Panc1 (cell line): Measurements from ENCODE around the gene KPNA2. TPM values are rescaled to one million over a fixed set of nuclear protein-coding genes. Genes with fewer than 3 reads are reported as not detected.

Experiments used
- ATAC-seq: fragments of 200-7000 bp; cut with Tn5 transposase; 2 replicates; pipeline ENCODE4 v1.9.1; 2020; ENCODE audit warnings: mild to moderate bottlenecking, moderate library complexity
- BruUV-seq: library from RNA; stranded (reverse); fragments of 400-500 nt; replicated peaks from 2 replicates; lab custom pipeline; 2021; lab: Mats Ljungman, UMichigan
- CTCF ChIA-PET: fragments of 300-600 bp; sonication (Branson Sonifier 250); formaldehyde crosslinking; loops from one replicate; lab custom pipeline; 2022; ENCODE audit warnings: antibody characterized with exemption; lab: Charles Lee
- POLR2A ChIA-PET: fragments of 300-600 bp; sonication (Branson Sonifier 250); formaldehyde crosslinking; loops from one replicate; lab custom pipeline; 2022; ENCODE audit warnings: antibody characterized with exemption; lab: Charles Lee
- DNase-seq: peaks from one replicate; pipeline ENCODE4 v3.0.0-alpha.2; 2010; ENCODE audit warnings: low read depth, low spot score
- H3K27ac ChIP-seq: 2 replicates; pipeline ENCODE4 v1.5.1; 2011; ENCODE audit warnings: mild to moderate bottlenecking, low read length, inconsistent platforms
- H3K27me3 ChIP-seq: fragments of 200-500 bp; sonication (Bioruptor generic); 2 replicates; pipeline ENCODE4 v1.6.0; 2014; ENCODE audit warnings: low read length, inconsistent platforms; ENCODE audit not compliant: control insufficient read depth, insufficient read depth
- H3K36me3 ChIP-seq: fragments of 200-500 bp; sonication (Bioruptor generic); 2 replicates; pipeline ENCODE4 v1.5.1; 2014; ENCODE audit warnings: inconsistent platforms, mild to moderate bottlenecking, low read length, moderate library complexity; ENCODE audit not compliant: control insufficient read depth, insufficient read depth
- H3K4me1 ChIP-seq: 2 replicates; pipeline ENCODE4 v1.5.1; 2011; ENCODE audit warnings: inconsistent platforms, mild to moderate bottlenecking, low read length, moderate library complexity; ENCODE audit not compliant: control insufficient read depth, insufficient read depth
- H3K4me3 ChIP-seq, 2 experiments: 2 replicates each; pipeline ENCODE4 v1.5.1; 2011 to 2012; ENCODE audit warnings: low read depth in 2 of 2, low read length in 2 of 2, mild to moderate bottlenecking in 2 of 2, inconsistent platforms in 1 of 2, moderate library complexity in 1 of 2
- H3K9me3 ChIP-seq: fragments of 200-500 bp; sonication (Bioruptor generic); 2 replicates; pipeline ENCODE4 v1.5.1; 2014; ENCODE audit warnings: low read depth, mild to moderate bottlenecking, inconsistent platforms, low read length, moderate library complexity; ENCODE audit not compliant: control insufficient read depth, insufficient read depth
- POLR2AphosphoS5 ChIP-seq: IDR thresholded peaks from 2 replicates; pipeline ENCODE4 v1.6.1; 2012; ENCODE audit warnings: mild to moderate bottlenecking, low read depth, low read length, moderate library complexity
- SIN3A ChIP-seq: IDR thresholded peaks from 2 replicates; pipeline ENCODE4 v1.6.1; 2012; ENCODE audit warnings: low read depth, mild to moderate bottlenecking, low read length, moderate library complexity, borderline replicate concordance; ENCODE audit not compliant: insufficient read depth
- TCF7L2 ChIP-seq: IDR thresholded peaks from 2 replicates; pipeline ENCODE4 v1.6.1; 2011; ENCODE audit warnings: mild to moderate bottlenecking, low read depth, low read length, inconsistent platforms
- in situ Hi-C: cut with HindIII; loops from 2 replicates; pipeline ENCODE4 v1.10.0; 2016; ENCODE audit warnings: low sequenced_read_pairs, low pct_unique_long_range_greater_than_20kb
- intact Hi-C: fragments of 100-400 bp; cut with micrococcal nuclease; formaldehyde crosslinking; loops from one replicate; pipeline ENCODE4 v1.10.0; 2022; ENCODE audit not compliant: unreplicated experiment
- total RNA-seq: library from RNA; stranded (reverse); gene quantifications from one replicate; pipeline ENCODE4 v1.2.1, GENCODE V29; 2021; ENCODE audit not compliant: unreplicated experiment
- TF ChIP-seq, protein P1 (sequence below): fragments of 450-650 bp; IDR thresholded peaks from 2 replicates; pipeline ENCODE4 v1.5.1; 2017; ENCODE audit warnings: mild to moderate bottlenecking
- TF ChIP-seq, protein P2 (sequence below), 2 experiments: IDR thresholded peaks; 2 replicates each; pipeline ENCODE4 v1.6.1; 2011 to 2012; ENCODE audit warnings: low read depth in 2 of 2, control low read depth in 1 of 2, low read length in 1 of 2, mild to moderate bottlenecking in 1 of 2, moderate library complexity in 1 of 2; ENCODE audit not compliant: insufficient read depth in 1 of 2

Gene KPNA2
- total RNA-seq, 1 experiment from 2014 or later: 177 TPM

DNA sequence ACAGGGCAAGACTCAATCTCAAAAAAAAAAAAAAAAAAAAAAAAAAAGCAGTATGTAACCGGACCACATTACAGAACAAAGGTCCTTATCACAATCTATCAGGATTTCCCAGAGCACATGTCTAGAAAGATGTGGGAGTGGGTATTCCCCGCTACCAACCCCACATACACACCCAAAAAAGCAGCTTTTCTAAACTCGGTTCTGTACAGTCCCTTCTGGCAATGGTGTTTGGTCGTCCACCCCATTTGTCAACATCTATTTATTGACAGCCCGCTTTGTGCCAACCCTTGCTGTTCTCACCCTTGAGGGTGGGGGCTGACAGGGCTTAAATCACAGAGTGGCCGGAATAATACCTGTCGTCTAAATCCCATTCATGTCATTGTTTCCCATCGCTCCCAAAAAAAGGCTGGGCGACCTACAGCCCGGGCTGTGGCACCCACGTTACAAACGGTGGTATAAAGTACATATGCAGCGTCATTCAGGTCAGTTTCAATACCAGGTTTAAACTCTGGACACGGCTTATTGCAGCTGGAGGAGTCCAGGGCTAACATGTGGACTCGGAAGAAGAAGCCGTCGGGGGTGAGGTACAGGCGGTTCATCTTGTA is 42.9 kb upstream of the KPNA2 start:
- CTCF ChIA-PET: interaction anchor here (0.6 kb wide), 1 partner anchor 33 kb away, joined by 5 read pairs; no protein-coding TSS in a partner anchor
- H3K9me3 ChIP-seq: no peaks in the 10 kb centered on the region
- TF ChIP-seq, protein P1, sequence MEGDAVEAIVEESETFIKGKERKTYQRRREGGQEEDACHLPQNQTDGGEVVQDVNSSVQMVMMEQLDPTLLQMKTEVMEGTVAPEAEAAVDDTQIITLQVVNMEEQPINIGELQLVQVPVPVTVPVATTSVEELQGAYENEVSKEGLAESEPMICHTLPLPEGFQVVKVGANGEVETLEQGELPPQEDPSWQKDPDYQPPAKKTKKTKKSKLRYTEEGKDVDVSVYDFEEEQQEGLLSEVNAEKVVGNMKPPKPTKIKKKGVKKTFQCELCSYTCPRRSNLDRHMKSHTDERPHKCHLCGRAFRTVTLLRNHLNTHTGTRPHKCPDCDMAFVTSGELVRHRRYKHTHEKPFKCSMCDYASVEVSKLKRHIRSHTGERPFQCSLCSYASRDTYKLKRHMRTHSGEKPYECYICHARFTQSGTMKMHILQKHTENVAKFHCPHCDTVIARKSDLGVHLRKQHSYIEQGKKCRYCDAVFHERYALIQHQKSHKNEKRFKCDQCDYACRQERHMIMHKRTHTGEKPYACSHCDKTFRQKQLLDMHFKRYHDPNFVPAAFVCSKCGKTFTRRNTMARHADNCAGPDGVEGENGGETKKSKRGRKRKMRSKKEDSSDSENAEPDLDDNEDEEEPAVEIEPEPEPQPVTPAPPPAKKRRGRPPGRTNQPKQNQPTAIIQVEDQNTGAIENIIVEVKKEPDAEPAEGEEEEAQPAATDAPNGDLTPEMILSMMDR: no peak
- TF ChIP-seq POLR2AphosphoS5 (no peak), SIN3A (no peak), TCF7L2 (no peak)
- TF ChIP-seq, protein P2, sequence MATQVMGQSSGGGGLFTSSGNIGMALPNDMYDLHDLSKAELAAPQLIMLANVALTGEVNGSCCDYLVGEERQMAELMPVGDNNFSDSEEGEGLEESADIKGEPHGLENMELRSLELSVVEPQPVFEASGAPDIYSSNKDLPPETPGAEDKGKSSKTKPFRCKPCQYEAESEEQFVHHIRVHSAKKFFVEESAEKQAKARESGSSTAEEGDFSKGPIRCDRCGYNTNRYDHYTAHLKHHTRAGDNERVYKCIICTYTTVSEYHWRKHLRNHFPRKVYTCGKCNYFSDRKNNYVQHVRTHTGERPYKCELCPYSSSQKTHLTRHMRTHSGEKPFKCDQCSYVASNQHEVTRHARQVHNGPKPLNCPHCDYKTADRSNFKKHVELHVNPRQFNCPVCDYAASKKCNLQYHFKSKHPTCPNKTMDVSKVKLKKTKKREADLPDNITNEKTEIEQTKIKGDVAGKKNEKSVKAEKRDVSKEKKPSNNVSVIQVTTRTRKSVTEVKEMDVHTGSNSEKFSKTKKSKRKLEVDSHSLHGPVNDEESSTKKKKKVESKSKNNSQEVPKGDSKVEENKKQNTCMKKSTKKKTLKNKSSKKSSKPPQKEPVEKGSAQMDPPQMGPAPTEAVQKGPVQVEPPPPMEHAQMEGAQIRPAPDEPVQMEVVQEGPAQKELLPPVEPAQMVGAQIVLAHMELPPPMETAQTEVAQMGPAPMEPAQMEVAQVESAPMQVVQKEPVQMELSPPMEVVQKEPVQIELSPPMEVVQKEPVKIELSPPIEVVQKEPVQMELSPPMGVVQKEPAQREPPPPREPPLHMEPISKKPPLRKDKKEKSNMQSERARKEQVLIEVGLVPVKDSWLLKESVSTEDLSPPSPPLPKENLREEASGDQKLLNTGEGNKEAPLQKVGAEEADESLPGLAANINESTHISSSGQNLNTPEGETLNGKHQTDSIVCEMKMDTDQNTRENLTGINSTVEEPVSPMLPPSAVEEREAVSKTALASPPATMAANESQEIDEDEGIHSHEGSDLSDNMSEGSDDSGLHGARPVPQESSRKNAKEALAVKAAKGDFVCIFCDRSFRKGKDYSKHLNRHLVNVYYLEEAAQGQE (IDR thresholded peaks at IDR 0.05; ENCODE audit: insufficient read depth in 1 of 2, low read depth in 2 of 2, low read length in 1 of 2): no peak
- H3K27ac ChIP-seq: peak overlapping the region; percentile 77
- H3K36me3 ChIP-seq: peaks cover 2% of the 10 kb centered on the region; the same call in 1 of the 2 replicates
- no TSS peak for BruUV-seq
- ATAC-seq: 0 out of 2 replicates have a peak, but pooled peaks have one; percentile 1
- in situ Hi-C loops: no loop called here
- POLR2A ChIA-PET: interaction anchor here (0.6 kb wide), 1 partner anchor 10 kb away, joined by 3 read pairs; no protein-coding TSS in a partner anchor
- no peak for DNase-seq
- H3K4me1 ChIP-seq: peaks cover 9% of the 10 kb centered on the region
- intact Hi-C loops: no loop called here
- H3K4me3 ChIP-seq: peak overlapping the region; percentile 67 to 80
- H3K27me3 ChIP-seq: no peaks in the 10 kb centered on the region

DNA sequence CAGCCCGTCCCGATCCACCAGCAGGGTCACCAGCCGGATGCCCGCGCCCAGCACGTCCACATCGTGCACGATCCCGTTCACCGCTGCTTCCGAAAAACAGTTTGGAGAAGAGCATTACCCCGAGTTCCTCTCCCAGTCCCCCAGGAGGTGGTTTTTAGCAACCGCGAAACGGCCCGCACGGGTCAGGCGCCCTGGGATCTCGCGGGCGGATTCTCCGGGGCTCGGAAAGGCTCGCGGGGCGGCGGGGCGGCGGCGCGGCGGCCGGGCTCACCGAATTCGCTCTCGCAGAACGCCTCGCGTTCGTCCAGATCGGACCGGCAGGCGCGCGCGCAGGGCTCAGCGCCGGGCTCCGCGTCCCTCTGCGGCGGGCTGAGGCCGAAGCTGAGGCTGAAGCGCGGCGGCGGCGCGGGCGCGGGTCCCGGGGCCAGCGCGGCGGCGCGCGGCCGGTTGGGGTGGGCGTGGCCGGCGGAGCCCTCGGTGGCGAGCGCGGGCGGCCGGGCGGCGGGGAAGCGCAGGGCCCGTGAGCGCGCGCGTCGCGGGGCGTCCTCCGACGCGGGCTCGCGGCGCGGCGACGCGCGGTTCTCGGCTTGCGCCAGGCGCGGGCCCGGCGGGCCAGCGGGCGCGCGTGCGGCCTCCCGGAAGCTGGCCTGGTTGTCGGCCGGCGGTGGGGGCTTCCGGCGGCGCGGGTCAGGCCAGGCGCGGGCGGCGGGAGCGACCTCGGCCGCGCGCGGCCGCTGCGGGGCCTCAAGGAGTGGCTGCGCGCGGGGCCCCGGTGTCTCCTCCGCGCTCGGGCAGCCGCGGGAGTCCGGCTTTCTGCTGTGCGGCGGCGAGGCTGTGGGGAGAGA is 42.2 kb upstream of the KPNA2 start:
- no TSS peak for BruUV-seq
- POLR2A ChIA-PET: interaction anchor here (0.6 kb wide), 1 partner anchor 10 kb away, joined by 3 read pairs; no protein-coding TSS in a partner anchor
- peaks cover 9% of the 10 kb centered on the region for H3K4me1 ChIP-seq
- in situ Hi-C loops: no loop called here
- intact Hi-C loops: no loop called here
- peak overlapping the region; percentile 82 for H3K27ac ChIP-seq
- peaks cover 2% of the 10 kb centered on the region; the same call in 1 of the 2 replicates for H3K36me3 ChIP-seq
- TF ChIP-seq, protein P2 (IDR thresholded peaks at IDR 0.05; ENCODE audit: insufficient read depth in 1 of 2, low read depth in 2 of 2, low read length in 1 of 2): no peak
- 0 out of 2 replicates have a peak, but pooled peaks have one; percentile 35 for TF ChIP-seq POLR2AphosphoS5
- H3K9me3 ChIP-seq: no peaks in the 10 kb centered on the region
- H3K4me3 ChIP-seq: peak overlapping the region; percentile 67 to 80
- no peaks in the 10 kb centered on the region for H3K27me3 ChIP-seq
- peak; percentile 88 for ATAC-seq
- DNase-seq: no peak
- CTCF ChIA-PET: no interaction called here
